GM12878 (cell line): ENCODE results near the gene NDUFB7. TPM values are rescaled to one million over a fixed set of nuclear protein-coding genes. Genes with fewer than 3 reads are reported as not detected.

Experiments
- ATAC-seq: fragments of 200-7000 bp; cut with Tn5 transposase; 3 replicates; pipeline ENCODE4 v1.9.1; 2020; ENCODE audit warnings: mild to moderate bottlenecking, moderate library complexity
- BruUV-seq: library from RNA; stranded (reverse); fragments of 400-500 nt; replicated peaks from 2 replicates; lab custom pipeline; 2021; lab: Mats Ljungman, UMichigan
- CTCF ChIA-PET: fragments of 300-600 bp; sonication (Branson Sonifier 250); formaldehyde crosslinking; extraction: SDS; loops from one replicate; lab custom pipeline; 2021; ENCODE audit warnings: inconsistent platforms; lab: Yijun Ruan, JAX
- POLR2A ChIA-PET: fragments of 350-600 bp; formaldehyde crosslinking; extraction: SDS; loops from one replicate; lab custom pipeline; 2021; ENCODE audit warnings: inconsistent platforms; lab: Charles Lee
- RAD21 ChIA-PET: fragments of 300-600 bp; sonication (Branson Sonifier 250); formaldehyde crosslinking; loops from one replicate; lab custom pipeline; 2023; ENCODE audit warnings: antibody characterized with exemption; ENCODE audit not compliant: unreplicated experiment; lab: Charles Lee
- SMC1A ChIA-PET: fragments of 300-600 bp; sonication (Branson Sonifier 250); formaldehyde crosslinking; loops from one replicate; lab custom pipeline; 2023; ENCODE audit not compliant: unreplicated experiment, uncharacterized antibody; lab: Charles Lee
- DNase-seq: peaks from one replicate; pipeline ENCODE4 v3.0.0-alpha.2; 2011; ENCODE audit warnings: low read depth, low spot score
- FAIRE-seq: peaks from 3 replicates; lab custom pipeline; 2011; peaks lifted over from hg19 to GRCh38; lab: Jason Lieb, UNC
- H2AFZ ChIP-seq: 2 replicates; pipeline ENCODE4 v1.6.0; 2011; ENCODE audit warnings: low read depth, low read length, control low read depth; ENCODE audit not compliant: control insufficient read depth
- H3K27ac ChIP-seq: 2 replicates; pipeline ENCODE4 v1.5.1; 2011; ENCODE audit warnings: control low read depth; ENCODE audit not compliant: control insufficient read depth, insufficient read depth
- H3K27me3 ChIP-seq, 2 experiments: replicated peaks in 1 of 2; 2 replicates each; pipeline versions ENCODE4 v1.6.0 to v1.6.1; 2011; ENCODE audit warnings: low read length in 1 of 2; ENCODE audit not compliant: control insufficient read depth in 2 of 2, insufficient read depth in 2 of 2
- H3K36me3 ChIP-seq, 2 experiments: 2 replicates each; pipeline ENCODE4 v1.5.1; 2011; ENCODE audit warnings: low read length in 1 of 2; ENCODE audit not compliant: control insufficient read depth in 2 of 2, insufficient read depth in 2 of 2
- H3K4me1 ChIP-seq: 2 replicates; pipeline ENCODE4 v1.6.1; 2011; ENCODE audit warnings: mild to moderate bottlenecking, low read length, moderate library complexity, mixed read lengths; ENCODE audit not compliant: control insufficient read depth, insufficient read depth
- H3K4me2 ChIP-seq: 2 replicates; pipeline ENCODE4 v1.6.0; 2011; ENCODE audit warnings: control low read depth; ENCODE audit not compliant: control insufficient read depth, insufficient read depth
- H3K4me3 ChIP-seq: fragments of 200-600 bp; sonication (generic); 2 replicates; pipeline ENCODE4 v1.5.1; 2016
- H3K79me2 ChIP-seq: 2 replicates; pipeline ENCODE4 v1.6.0; 2011; ENCODE audit warnings: low read length; ENCODE audit not compliant: control insufficient read depth, insufficient read depth
- H3K9ac ChIP-seq: 2 replicates; pipeline ENCODE4 v1.8.0; 2011; ENCODE audit warnings: low read length, control low read depth, mixed read lengths; ENCODE audit not compliant: control insufficient read depth, insufficient read depth
- H3K9me3 ChIP-seq: replicated peaks from 3 replicates; pipeline ENCODE4 v1.5.1; 2011; ENCODE audit warnings: mild to moderate bottlenecking, low read length; ENCODE audit not compliant: control insufficient read depth, insufficient read depth
- H4K20me1 ChIP-seq: 2 replicates; pipeline ENCODE4 v1.6.0; 2011; ENCODE audit not compliant: control insufficient read depth, insufficient read depth
- BCLAF1 ChIP-seq: fragments of 450-650 bp; IDR thresholded peaks from 2 replicates; pipeline ENCODE4 v1.6.1; 2017; ENCODE audit warnings: antibody characterized with exemption, mild to moderate bottlenecking, moderate library complexity
- LARP7 ChIP-seq: fragments of 450-650 bp; IDR thresholded peaks from 2 replicates; pipeline ENCODE4 v1.6.1; 2017; ENCODE audit warnings: mild to moderate bottlenecking
- MTA3 ChIP-seq: IDR thresholded peaks from 2 replicates; pipeline ENCODE4 v1.6.1; 2012; ENCODE audit warnings: low read length, inconsistent platforms, borderline replicate concordance
- NRF1 ChIP-seq: conservative IDR thresholded peaks from 2 replicates; pipeline ENCODE4 v1.6.1; 2011; ENCODE audit warnings: mild to moderate bottlenecking, low read depth, low read length, improper control_type of control experiment
- PRDM15 ChIP-seq: fragments of 450-650 bp; formaldehyde crosslinking; IDR thresholded peaks from 2 replicates; pipeline ENCODE4 v1.4.0; 2020; ENCODE audit warnings: mild to moderate bottlenecking, moderate library complexity
- RCOR1 ChIP-seq: conservative IDR thresholded peaks from 2 replicates; pipeline ENCODE4 v1.6.1; 2012; ENCODE audit warnings: low read depth, low read length, improper control_type of control experiment
- RFX5 ChIP-seq: IDR thresholded peaks from 2 replicates; pipeline ENCODE4 v1.6.1; 2011; ENCODE audit warnings: low read depth, low read length, improper control_type of control experiment
- WGBS: methylation state at CpG from one replicate; pipeline ENCODE4 v1.1.6; 2016; ENCODE audit warnings: low lambda C conversion rate; ENCODE audit not compliant: insufficient replicate concordance, insufficient coverage; ENCODE audit errors: missing lambda C conversion rate; 5-methylcytosine and 5-hydroxymethylcytosine counted together
- in situ Hi-C: fragments of 300-500 bp; cut with MboI; formaldehyde crosslinking; loops from 9 replicates; pipeline ENCODE4 v1.14.3; 2018; ENCODE audit warnings: mixed read lengths
- intact Hi-C: fragments of 100-400 bp; cut with micrococcal nuclease; formaldehyde crosslinking; loops from one replicate; pipeline ENCODE4 v1.14.2; 2022; ENCODE audit not compliant: unreplicated experiment
- polyA plus RNA-seq, 11 experiments: library from polyadenylated mRNA; depleted of rRNA in 4 of 11; unstranded in 6 of 11; stranded (reverse) in 5 of 11; fragments of >200 nt; fragmentation: Nextera tagmentation in 4 of 11; fragmentation: Illumina TruSeq in 1 of 11; extraction: Ambion mirVana in 4 of 11; extraction: Trizol in 1 of 11; gene quantifications; 1 replicate in 1 of 11; 2 replicates in 10 of 11; pipeline versions ENCODE4 v1.2.1 to v1.2.3, GENCODE V29; 2011 to 2016; ENCODE audit warnings: inconsistent platforms in 2 of 11, missing spikeins in 2 of 11, low read depth in 1 of 11
- total RNA-seq, 4 experiments: library from RNA; depleted of rRNA in 3 of 4; stranded (reverse); fragments of >200 nt in 3 of 4; fragmentation: Illumina TruSeq in 1 of 4; extraction: Trizol in 1 of 4; gene quantifications; 2 replicates each; pipeline versions ENCODE4 v1.2.1 to v1.2.3, GENCODE V29; 2013 to 2021

NDUFB7 gene
- total and polyA plus RNA-seq, 10 of the 15 experiments (the other 5 are each of a cell fraction or from before 2014, with no cell fraction given): 14.6 to 480 (median 182) TPM

- no peak for TF ChIP-seq NRF1
- no peak for TF ChIP-seq LARP7
- TF ChIP-seq MTA3: no peak
- TF ChIP-seq RFX5: no peak
- TF ChIP-seq BCLAF1: no peak
- no peak for TF ChIP-seq PRDM15 (CRISPR knock-in tag)
- no peak for TF ChIP-seq RCOR1
- ChIA-PET SMC1A (no interaction called here), RAD21 (no interaction called here), CTCF (interaction anchor here (0.6 to 5.1 kb wide), 3 partner anchors 18 to 133 kb away, joined by 3 to 51 read pairs (median 43); partner anchors contain the start of gene NDUFB7), POLR2A (interaction anchor here (1.4 kb wide), 1 partner anchor 36 kb away, joined by 4 read pairs; the partner anchor contains the start of gene DNAJB1)
- Histone ChIP-seq H3K79me2 (peaks cover 2% of the 10 kb centered on the region; the same call in 1 of the 2 replicates), H3K27ac (no peak overlapping the region), H3K4me3 (no peak overlapping the region), H4K20me1 (no peaks in the 10 kb centered on the region), H3K27me3 (no peaks in the 10 kb centered on the region), H3K9ac (no peak overlapping the region), H3K4me1 (peaks cover 15% of the 10 kb centered on the region), H3K9me3 (no peaks in the 10 kb centered on the region), H3K4me2 (no peak overlapping the region), H2AFZ (no peak overlapping the region), H3K36me3 (no peaks in the 10 kb centered on the region; a peak in 1 of 4 replicates)
- 69% methylated on average over 6 of the region's 6 CpGs for WGBS
- in situ Hi-C loops (no loop called here), intact Hi-C loops (no loop called here)
- no TSS peak for BruUV-seq
- DNase-seq (no peak), ATAC-seq (no peak), FAIRE-seq (no peak)
Measured at GRCh38 chr19:14554382-14554812, 17.5 kb downstream of the NDUFB7 start.
